ENCODE data around the gene PRKAR1B.

Gene PRKAR1B

GRCh38 chr7:699476-700170 is 27.5 kb downstream of the PRKAR1B start:
- peaks cover 41% of the 10 kb centered on the region for H3K4me1 ChIP-seq
- no peaks in the 10 kb centered on the region for H4K20me1 ChIP-seq
- H3K27ac ChIP-seq = peak overlapping the region; percentile 79
- H3K27me3 ChIP-seq = no peaks in the 10 kb centered on the region
- H3K9me3 ChIP-seq = peaks cover 18% of the 10 kb centered on the region
- no peak for TF ChIP-seq Cebpa-rat (IDR thresholded peaks at IDR 0.05)
- no peak overlapping the region for H3K9ac ChIP-seq
- peak overlapping the region; percentile 85 for H3K4me2 ChIP-seq
- H3K4me3 ChIP-seq = peak overlapping the region; percentile 19; the same call in 1 of the 2 replicates
- peaks cover 6% of the 10 kb centered on the region; the same call in 1 of the 2 replicates for H3K36me3 ChIP-seq

GRCh38 chr7:698515-699475 is 28.3 kb downstream of the PRKAR1B start:
- Histone ChIP-seq H3K27ac (peak overlapping the region; percentile 79), H3K4me3 (peak overlapping the region; percentile 19; the same call in 1 of the 2 replicates), H3K4me1 (peaks cover 41% of the 10 kb centered on the region), H3K27me3 (no peaks in the 10 kb centered on the region), H3K4me2 (peak overlapping the region; percentile 85), H3K36me3 (peaks cover 6% of the 10 kb centered on the region; the same call in 1 of the 2 replicates), H3K9me3 (peaks cover 18% of the 10 kb centered on the region), H3K9ac (no peak overlapping the region), H4K20me1 (no peaks in the 10 kb centered on the region)
- TF ChIP-seq Cebpa-rat (IDR thresholded peaks at IDR 0.05) = no peak

- Histone ChIP-seq H3K27me3 (no peaks in the 10 kb centered on the region), H3K36me3 (no peaks in the 10 kb centered on the region), H3K4me2 (peak overlapping the region; percentile 34; the same call in 1 of the 2 replicates), H3K9me3 (peaks cover 6% of the 10 kb centered on the region; the same call in 1 of the 2 replicates), H4K20me1 (no peaks in the 10 kb centered on the region), H3K9ac (no peak overlapping the region), H3K4me3 (no peak overlapping the region), H3K27ac (peak overlapping the region; percentile 58), H3K4me1 (peaks cover 41% of the 10 kb centered on the region)
- TF ChIP-seq Cebpa-rat (IDR thresholded peaks at IDR 0.05) = no peak
These were observed 30.1 kb downstream of the PRKAR1B start for GRCh38 chr7:696812-697551.

GRCh38 chr7:696426-696811 is 30.7 kb downstream of the PRKAR1B start:
- peak overlapping the region; percentile 58 for H3K27ac ChIP-seq
- no peak overlapping the region for H3K9ac ChIP-seq
- H3K9me3 ChIP-seq = peaks cover 9% of the 10 kb centered on the region; the same call in 1 of the 2 replicates
- H3K4me3 ChIP-seq = no peak overlapping the region
- H4K20me1 ChIP-seq = no peaks in the 10 kb centered on the region
- H3K4me1 ChIP-seq = peaks cover 45% of the 10 kb centered on the region
- no peaks in the 10 kb centered on the region for H3K27me3 ChIP-seq
- H3K36me3 ChIP-seq = no peaks in the 10 kb centered on the region
- H3K4me2 ChIP-seq = peak overlapping the region; percentile 34; the same call in 1 of the 2 replicates
- TF ChIP-seq Cebpa-rat (IDR thresholded peaks at IDR 0.05) = no peak

GRCh38 chr7:693280-693679 is 33.8 kb downstream of the PRKAR1B start:
- no peaks in the 10 kb centered on the region for H3K27me3 ChIP-seq
- no peak overlapping the region for H3K9ac ChIP-seq
- H3K4me2 ChIP-seq = no peak overlapping the region
- H4K20me1 ChIP-seq = no peaks in the 10 kb centered on the region
- H3K4me1 ChIP-seq = peaks cover 43% of the 10 kb centered on the region
- peaks cover 8% of the 10 kb centered on the region; the same call in 1 of the 2 replicates for H3K36me3 ChIP-seq
- no peak overlapping the region for H3K27ac ChIP-seq
- H3K9me3 ChIP-seq = peaks cover 26% of the 10 kb centered on the region
- H3K4me3 ChIP-seq = no peak overlapping the region
- no peak for TF ChIP-seq Cebpa-rat (IDR thresholded peaks at IDR 0.05)

GRCh38 chr7:691361-692045 is 35.6 kb downstream of the PRKAR1B start:
- H3K36me3 ChIP-seq = peaks cover 16% of the 10 kb centered on the region; the same call in 1 of the 2 replicates
- no peak overlapping the region for H3K9ac ChIP-seq
- H3K4me3 ChIP-seq = no peak overlapping the region
- no peaks in the 10 kb centered on the region for H4K20me1 ChIP-seq
- H3K27me3 ChIP-seq = no peaks in the 10 kb centered on the region
- H3K9me3 ChIP-seq = peaks cover 43% of the 10 kb centered on the region
- H3K27ac ChIP-seq = peak overlapping the region; percentile 36; the same call in 1 of the 2 replicates
- TF ChIP-seq Cebpa-rat (IDR thresholded peaks at IDR 0.05) = no peak
- H3K4me2 ChIP-seq = peak overlapping the region; percentile 83
- peaks cover 30% of the 10 kb centered on the region for H3K4me1 ChIP-seq

GRCh38 chr7:690478-691360 is 36.4 kb downstream of the PRKAR1B start:
- Histone ChIP-seq H3K9me3 (peaks cover 51% of the 10 kb centered on the region), H3K4me2 (peak overlapping the region; percentile 83), H3K27ac (peak overlapping the region; percentile 36), H3K27me3 (no peaks in the 10 kb centered on the region), H3K4me1 (peaks cover 25% of the 10 kb centered on the region), H3K36me3 (peaks cover 16% of the 10 kb centered on the region; the same call in 1 of the 2 replicates), H3K4me3 (peak overlapping the region; percentile 16; the same call in 1 of the 2 replicates), H3K9ac (peak overlapping the region; percentile 13; the same call in 1 of the 2 replicates), H4K20me1 (no peaks in the 10 kb centered on the region)
- TF ChIP-seq Cebpa-rat (IDR thresholded peaks at IDR 0.05) = no peak

- Histone ChIP-seq H3K9ac (no peak overlapping the region), H3K4me3 (no peak overlapping the region), H3K4me1 (peaks cover 12% of the 10 kb centered on the region), H3K27ac (no peak overlapping the region), H3K36me3 (peaks cover 37% of the 10 kb centered on the region), H3K9me3 (peaks cover 88% of the 10 kb centered on the region), H3K4me2 (no peak overlapping the region), H4K20me1 (no peaks in the 10 kb centered on the region), H3K27me3 (no peaks in the 10 kb centered on the region)
- no peak for TF ChIP-seq Cebpa-rat (IDR thresholded peaks at IDR 0.05)
These were observed 41.5 kb downstream of the PRKAR1B start for GRCh38 chr7:685540-685939.

Measured in BLaER1 (cell line).